ENCODE data around the gene SPON2.
A peak's percentile ranks its signal among the peaks of the same experiment; 100 is the strongest.

The SPON2 gene

GRCh38 chr4:1172971-1173757, 781 bp upstream of the SPON2 start:
- DNase-seq (ENCODE audit: low read depth in 1 of 2, low spot score in 1 of 2), result no peak

- peak; percentile 27 to 40 for DNase-seq (ENCODE audit: low read depth in 1 of 2, low spot score in 1 of 2)
These were observed 814 bp downstream of the SPON2 start for GRCh38 chr4:1171311-1172227.

GRCh38 chr4:1170976-1171310, 1.4 kb downstream of the SPON2 start:
- no peak for DNase-seq (ENCODE audit: low read depth in 1 of 2, low spot score in 1 of 2)

GRCh38 chr4:1170156-1170975, 2.0 kb downstream of the SPON2 start:
- DNase-seq (ENCODE audit: low read depth in 1 of 2, low spot score in 1 of 2), result no peak

- DNase-seq (ENCODE audit: low read depth in 1 of 2, low spot score in 1 of 2), result no peak
These were observed 2.7 kb downstream of the SPON2 start for GRCh38 chr4:1169691-1170096.

- DNase-seq (ENCODE audit: low read depth in 1 of 2, low spot score in 1 of 2), result no peak
These were observed 3.2 kb downstream of the SPON2 start for GRCh38 chr4:1169171-1169671.

GRCh38 chr4:1168191-1169101, 3.9 kb downstream of the SPON2 start:
- no peak for DNase-seq (ENCODE audit: low read depth in 1 of 2, low spot score in 1 of 2)

GRCh38 chr4:1167244-1167949, 5.0 kb downstream of the SPON2 start:
- DNase-seq (ENCODE audit: low read depth in 1 of 2, low spot score in 1 of 2), result peak; percentile 73

GRCh38 chr4:1166509-1167243, 5.7 kb downstream of the SPON2 start:
- DNase-seq (ENCODE audit: low read depth in 1 of 2, low spot score in 1 of 2), result no peak

- no peak for DNase-seq (ENCODE audit: low read depth in 1 of 2, low spot score in 1 of 2)
These were observed 7.3 kb downstream of the SPON2 start for GRCh38 chr4:1164956-1165545.

GRCh38 chr4:1164444-1164843, 7.9 kb downstream of the SPON2 start:
- no peak for DNase-seq (ENCODE audit: low read depth in 1 of 2, low spot score in 1 of 2)

- DNase-seq (ENCODE audit: low read depth in 1 of 2, low spot score in 1 of 2), result no peak
These were observed 8.3 kb downstream of the SPON2 start for GRCh38 chr4:1164040-1164439.

GRCh38 chr4:1160351-1160750, 12.0 kb downstream of the SPON2 start:
- no peak for DNase-seq (ENCODE audit: low read depth in 1 of 2, low spot score in 1 of 2)

- no peak for DNase-seq (ENCODE audit: low read depth in 1 of 2, low spot score in 1 of 2)
These were observed 16.3 kb downstream of the SPON2 start for GRCh38 chr4:1156069-1156468.

- DNase-seq (ENCODE audit: low read depth in 1 of 2, low spot score in 1 of 2), result no peak
These were observed 17.1 kb downstream of the SPON2 start for GRCh38 chr4:1155314-1155713.

- DNase-seq (ENCODE audit: low read depth in 1 of 2, low spot score in 1 of 2), result no peak
These were observed 17.7 kb downstream of the SPON2 start for GRCh38 chr4:1154523-1155182.

GRCh38 chr4:1154126-1154522, 18.3 kb downstream of the SPON2 start:
- DNase-seq (ENCODE audit: low read depth in 1 of 2, low spot score in 1 of 2), result no peak

GRCh38 chr4:1153567-1154090, 18.8 kb downstream of the SPON2 start:
- no peak for DNase-seq (ENCODE audit: low read depth in 1 of 2, low spot score in 1 of 2)
